Measurements from ENCODE around the gene USP20. TPM values are rescaled to one million over a fixed set of nuclear protein-coding genes. Genes with fewer than 3 reads are reported as not detected.
"Not testable (repeated sequence)": the region's sequence is repeated elsewhere in the genome, so short reads cannot be mapped to it uniquely, and the experiment has no call there.

USP20 gene
- total RNA-seq, result 10 to 100 TPM; 34.7 to 44.3 TPM

DNA sequence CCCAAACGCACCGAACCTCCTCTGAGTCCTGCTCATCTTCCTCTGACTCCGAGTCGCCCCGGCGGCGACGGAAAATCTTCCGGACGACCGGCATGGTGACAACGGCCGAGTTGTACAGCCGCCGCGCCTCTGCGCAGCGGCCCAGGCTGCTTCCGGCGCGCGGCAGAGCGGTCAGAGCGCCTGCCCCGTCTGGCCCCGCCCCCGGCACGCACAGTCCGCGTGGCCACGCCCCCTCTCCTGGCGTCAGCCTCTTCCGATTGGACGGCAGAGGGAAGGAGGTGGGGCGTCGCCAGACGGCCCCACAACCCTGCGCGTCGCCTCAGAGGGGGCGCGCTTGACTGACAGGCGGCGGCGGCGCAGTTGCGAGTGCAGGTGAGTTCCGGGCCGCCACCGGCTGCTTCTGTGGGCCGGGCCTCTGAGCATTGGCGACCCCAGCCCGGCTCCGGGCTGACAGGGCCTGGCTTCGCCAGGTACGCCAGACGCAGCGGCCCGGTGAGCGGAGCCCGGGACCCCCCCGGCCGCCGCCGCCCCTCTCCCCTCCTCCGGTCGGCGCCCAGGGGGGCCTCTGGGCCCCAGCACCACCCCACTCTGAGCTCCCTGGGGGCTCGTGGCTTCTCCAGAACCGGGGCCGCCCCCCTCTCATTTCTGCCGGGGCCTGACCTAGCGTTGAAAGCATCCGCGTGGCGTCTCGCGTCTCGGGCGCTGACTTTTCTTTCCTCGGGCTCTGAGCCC, at the start of gene USP20, which contains the start of gene C9orf78:
Gene USP20 (plus strand): TSS at position 331 of the 732 bp plus-strand sequence. CDS start 17,098 bp downstream, outside the sequence.
Gene C9orf78 (minus strand): TSS at position 148 of the 732 bp plus-strand sequence. CDS start 54 bp downstream, at position 94.
- Mint-ChIP-seq H3K27me3 (no peaks in the 10 kb centered on the region), H3K27ac (peak within 1 kb of the TSS; percentile 91 to 94), H3K9me3 (no peaks in the 10 kb centered on the region), H3K36me3 (peaks cover 11% of the 10 kb centered on the region), H3K4me1 (ENCODE audit: low read depth in 2 of 2) (peaks cover 44 to 48% of the 10 kb centered on the region in 2 donors), H3K4me3 (peak within 1 kb of the TSS; percentile 95)
- peak; percentile 98 for DNase-seq (ENCODE audit: low spot score)
- peak; percentile 99 to 100 for ATAC-seq

GRCh38 chr9:129785866-129786265, 49.4 kb upstream of the USP20 start:
- Mint-ChIP-seq H3K4me3 (no peak overlapping the region), H3K9me3 (no peaks in the 10 kb centered on the region), H3K36me3 (no peaks in the 10 kb centered on the region), H3K27ac (no peak overlapping the region), H3K27me3 (peaks cover 7 to 14% of the 10 kb centered on the region in 2 donors), H3K4me1 (ENCODE audit: low read depth in 2 of 2) (peaks cover 6 to 13% of the 10 kb centered on the region in 2 donors)
- DNase-seq (ENCODE audit: low spot score), result no peak
- no peak for ATAC-seq

DNA sequence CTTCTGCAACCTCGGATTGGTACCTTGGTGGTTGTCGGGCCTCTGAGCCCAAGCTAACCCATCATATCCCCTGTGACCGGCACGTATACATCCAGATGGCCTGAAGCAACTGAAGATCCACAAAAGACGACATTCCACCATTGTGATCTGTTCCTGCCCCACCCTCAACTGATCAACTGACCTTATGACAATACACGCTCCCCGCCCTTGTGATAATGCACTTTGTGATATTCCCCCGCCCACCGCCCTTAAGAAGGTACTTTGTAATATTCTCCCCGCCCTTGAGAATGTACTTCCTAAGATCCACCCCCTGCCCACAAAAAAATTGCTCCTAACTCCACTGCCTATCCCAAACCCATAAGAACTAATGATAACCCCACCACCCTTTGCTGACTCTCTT, 48.8 kb upstream of the USP20 start:
- Mint-ChIP-seq H3K36me3 (no peaks in the 10 kb centered on the region), H3K27me3 (peaks cover 7 to 14% of the 10 kb centered on the region in 2 donors), H3K9me3 (no peaks in the 10 kb centered on the region), H3K4me3 (no peak overlapping the region), H3K4me1 (ENCODE audit: low read depth in 2 of 2) (peaks cover 6 to 13% of the 10 kb centered on the region in 2 donors), H3K27ac (no peak overlapping the region)
- ATAC-seq (no peak), DNase-seq (ENCODE audit: low spot score) (no peak)

DNA sequence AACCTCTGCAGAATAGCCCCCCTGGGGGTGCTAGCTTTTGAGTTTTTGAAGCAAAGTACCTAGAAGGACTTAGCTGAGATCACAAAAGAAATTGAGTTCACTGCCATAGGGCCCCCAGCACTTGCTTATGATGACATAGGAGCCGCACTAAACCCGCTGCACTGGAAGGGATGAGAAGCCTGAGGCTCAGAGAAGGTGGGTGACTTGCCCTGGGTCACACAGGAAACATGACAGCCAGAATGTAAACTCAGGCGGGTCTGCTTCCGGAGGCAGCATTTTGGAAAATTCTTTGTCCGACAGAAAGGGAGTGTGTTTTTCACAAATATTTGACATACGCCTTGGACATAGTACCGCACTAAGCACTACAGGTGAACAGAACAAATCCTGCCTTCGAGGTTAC, 40.7 kb upstream of the USP20 start:
- Mint-ChIP-seq H3K36me3 (no peaks in the 10 kb centered on the region), H3K27me3 (peaks cover 0 to 4% of the 10 kb centered on the region in 2 donors), H3K9me3 (no peaks in the 10 kb centered on the region)

GRCh38 chr9:129796029-129796428, 39.2 kb upstream of the USP20 start:
- H3K4me1 Mint-ChIP-seq (ENCODE audit: low read depth in 2 of 2); H3K36me3 Mint-ChIP-seq; H3K27ac Mint-ChIP-seq; H3K27me3 Mint-ChIP-seq; H3K9me3 Mint-ChIP-seq; H3K4me3 Mint-ChIP-seq; DNase-seq (ENCODE audit: low spot score); ATAC-seq: not testable (repeated sequence)

More for the DNA sequence above, 40.7 kb upstream of the USP20 start:
- H3K4me3 Mint-ChIP-seq, result no peak overlapping the region
- peaks cover 0 to 9% of the 10 kb centered on the region in 2 donors for H3K4me1 Mint-ChIP-seq (ENCODE audit: low read depth in 2 of 2)
- ATAC-seq (no peak), DNase-seq (ENCODE audit: low spot score) (no peak)
- no peak overlapping the region for H3K27ac Mint-ChIP-seq

DNA sequence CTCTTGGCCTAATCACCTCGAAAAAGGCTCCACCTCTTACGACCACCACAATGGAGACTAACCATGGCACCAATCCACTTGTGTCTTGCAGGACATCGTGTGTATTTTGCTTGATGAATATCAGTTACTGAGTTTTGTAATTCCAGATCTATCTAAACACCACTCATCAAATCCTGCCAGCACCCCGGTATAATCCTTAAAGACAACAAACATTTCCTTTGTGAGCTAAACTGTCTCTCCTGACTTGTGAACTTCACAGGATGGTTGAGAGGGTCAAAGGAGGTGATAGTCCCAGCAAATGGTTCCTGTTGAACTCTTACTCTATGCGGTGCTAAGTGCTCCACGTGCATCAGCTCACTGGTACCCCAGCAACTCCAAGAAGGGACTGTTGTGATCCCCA, 36.3 kb upstream of the USP20 start:
- Mint-ChIP-seq H3K4me3 (no peak overlapping the region), H3K4me1 (ENCODE audit: low read depth in 2 of 2) (peaks cover 2 to 6% of the 10 kb centered on the region in 2 donors), H3K27ac (no peak overlapping the region), H3K27me3 (peaks cover 0 to 4% of the 10 kb centered on the region in 2 donors), H3K9me3 (no peaks in the 10 kb centered on the region), H3K36me3 (no peaks in the 10 kb centered on the region)
- DNase-seq (ENCODE audit: low spot score) (no peak), ATAC-seq (no peak)

DNA sequence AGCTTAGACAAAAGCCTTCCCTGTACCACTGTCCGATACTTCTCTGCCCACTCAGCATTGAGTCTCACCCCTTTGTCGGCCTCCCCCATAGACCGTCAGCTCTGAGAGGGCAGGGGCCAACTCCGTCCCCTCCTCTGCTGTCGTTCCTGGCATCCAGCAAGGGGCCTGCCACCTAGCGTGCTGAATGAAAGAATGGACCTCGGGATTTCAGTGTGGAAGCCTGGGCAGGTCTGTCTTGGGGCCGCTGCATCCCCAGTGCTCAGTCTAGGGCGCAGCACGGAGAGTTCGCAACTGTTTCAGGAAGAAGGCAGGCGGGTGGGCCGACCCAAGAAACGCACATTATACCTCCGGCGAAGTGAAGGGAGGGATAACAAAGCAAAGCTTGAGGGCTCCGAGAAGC, 33.8 kb upstream of the USP20 start:
- ATAC-seq (no peak), DNase-seq (ENCODE audit: low spot score) (no peak)
- peak overlapping the region in 1 of 2 donors; percentile 58 for H3K27ac Mint-ChIP-seq
- H3K4me1 Mint-ChIP-seq (ENCODE audit: low read depth in 2 of 2), result peaks cover 16% of the 10 kb centered on the region in 2 donors
- H3K36me3 Mint-ChIP-seq, result no peaks in the 10 kb centered on the region
- no peaks in the 10 kb centered on the region for H3K27me3 Mint-ChIP-seq
- peak overlapping the region; percentile 53 for H3K4me3 Mint-ChIP-seq
- no peaks in the 10 kb centered on the region for H3K9me3 Mint-ChIP-seq

DNA sequence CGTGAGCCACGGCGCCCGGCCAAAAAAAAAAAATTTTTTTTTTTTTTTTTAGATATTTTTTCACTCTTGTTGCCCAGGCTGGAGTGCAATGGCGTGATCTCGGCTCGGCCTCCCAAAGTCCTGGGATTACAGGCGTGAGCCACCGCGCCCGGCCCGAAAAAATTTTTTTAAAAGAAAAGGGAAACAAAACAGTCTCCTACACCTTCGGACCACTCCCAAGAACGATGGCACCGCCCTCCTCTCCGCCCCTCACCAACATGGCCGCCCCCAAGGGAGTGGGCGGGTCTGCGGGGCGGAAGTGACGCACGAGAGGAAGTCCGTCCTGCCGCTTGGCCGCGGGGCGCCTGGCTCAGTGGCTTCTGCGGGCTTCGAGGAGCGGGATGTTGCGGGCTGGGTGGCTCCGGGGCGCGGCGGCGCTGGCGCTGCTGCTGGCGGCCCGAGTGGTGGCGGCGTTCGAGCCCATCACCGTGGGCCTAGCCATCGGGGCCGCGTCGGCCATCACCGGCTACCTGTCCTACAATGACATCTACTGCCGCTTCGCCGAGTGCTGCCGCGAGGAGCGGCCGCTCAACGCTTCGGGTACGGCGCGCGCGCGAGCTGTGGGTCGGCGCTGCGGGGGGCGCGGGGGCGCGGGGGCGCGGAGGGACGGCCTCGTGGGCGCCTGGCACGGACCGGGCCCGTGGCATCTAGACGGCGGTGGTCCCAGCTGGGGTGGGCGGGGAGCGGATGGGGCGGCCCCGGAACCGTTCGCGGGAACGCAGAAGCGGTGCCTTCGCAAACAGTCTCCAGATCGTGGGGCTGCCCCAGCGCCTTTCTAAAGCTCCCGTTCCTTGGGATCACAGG, 32.2 kb upstream of the USP20 start, which contains the start of gene TOR1B:
Gene TOR1B (plus strand): TSS at position 352 of the 843 bp plus-strand sequence. CDS start 29 bp downstream, at position 381.
- Mint-ChIP-seq H3K4me1 (ENCODE audit: low read depth in 2 of 2) (peaks cover 16% of the 10 kb centered on the region in 2 donors), H3K27me3 (no peaks in the 10 kb centered on the region), H3K9me3 (no peaks in the 10 kb centered on the region), H3K4me3 (peak within 1 kb of the TSS; percentile 88), H3K27ac (peak within 1 kb of the TSS; percentile 53 to 84), H3K36me3 (no peaks in the 10 kb centered on the region)
- ATAC-seq, result peak; percentile 98 to 99
- DNase-seq (ENCODE audit: low spot score), result peak; percentile 94

- H3K4me3 Mint-ChIP-seq, result peak overlapping the region; percentile 88
- ATAC-seq (no peak), DNase-seq (ENCODE audit: low spot score) (no peak)
- H3K27me3 Mint-ChIP-seq, result no peaks in the 10 kb centered on the region
- H3K36me3 Mint-ChIP-seq, result no peaks in the 10 kb centered on the region
- H3K27ac Mint-ChIP-seq, result peak overlapping the region; percentile 29 to 39
- peaks cover 16% of the 10 kb centered on the region in 2 donors for H3K4me1 Mint-ChIP-seq (ENCODE audit: low read depth in 2 of 2)
- no peaks in the 10 kb centered on the region for H3K9me3 Mint-ChIP-seq
These were observed 31.6 kb upstream of the USP20 start for GRCh38 chr9:129803676-129804060.

GRCh38 chr9:129806061-129806460, 29.2 kb upstream of the USP20 start:
- H3K36me3 Mint-ChIP-seq, result no peaks in the 10 kb centered on the region

DNA sequence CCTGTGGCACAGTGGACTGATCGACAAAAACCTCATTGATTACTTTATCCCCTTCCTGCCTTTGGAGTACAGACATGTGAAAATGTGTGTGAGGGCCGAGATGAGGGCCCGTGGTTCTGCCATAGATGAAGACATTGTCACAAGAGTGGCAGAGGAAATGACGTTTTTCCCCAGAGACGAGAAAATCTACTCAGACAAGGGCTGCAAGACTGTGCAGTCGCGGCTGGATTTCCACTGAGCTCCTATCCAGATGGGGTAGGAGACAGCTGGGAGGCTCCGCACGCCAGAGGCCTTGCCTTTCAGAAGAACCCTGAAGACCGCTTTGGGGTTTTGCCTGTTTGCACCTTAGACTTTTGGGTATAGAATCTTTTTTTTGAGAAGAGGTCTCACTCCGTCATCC, 25.9 kb upstream of the USP20 start:
- ATAC-seq, result no peak
- no peak for DNase-seq (ENCODE audit: low spot score)
- H3K4me1 Mint-ChIP-seq (ENCODE audit: low read depth in 2 of 2), result peaks cover 16% of the 10 kb centered on the region in 2 donors
- H3K4me3 Mint-ChIP-seq, result no peak overlapping the region
- no peaks in the 10 kb centered on the region for H3K36me3 Mint-ChIP-seq
- no peaks in the 10 kb centered on the region for H3K9me3 Mint-ChIP-seq
- no peaks in the 10 kb centered on the region for H3K27me3 Mint-ChIP-seq
- no peak overlapping the region for H3K27ac Mint-ChIP-seq

More at GRCh38 chr9:129806061-129806460, 29.2 kb upstream of the USP20 start:
- no peak for ATAC-seq
- Mint-ChIP-seq H3K9me3 (no peaks in the 10 kb centered on the region), H3K4me1 (ENCODE audit: low read depth in 2 of 2) (peaks cover 16 to 17% of the 10 kb centered on the region in 2 donors), H3K27ac (peak overlapping the region in 1 of 2 donors; percentile 24), H3K27me3 (no peaks in the 10 kb centered on the region), H3K4me3 (no peak overlapping the region)
- DNase-seq (ENCODE audit: low spot score), result no peak

DNA sequence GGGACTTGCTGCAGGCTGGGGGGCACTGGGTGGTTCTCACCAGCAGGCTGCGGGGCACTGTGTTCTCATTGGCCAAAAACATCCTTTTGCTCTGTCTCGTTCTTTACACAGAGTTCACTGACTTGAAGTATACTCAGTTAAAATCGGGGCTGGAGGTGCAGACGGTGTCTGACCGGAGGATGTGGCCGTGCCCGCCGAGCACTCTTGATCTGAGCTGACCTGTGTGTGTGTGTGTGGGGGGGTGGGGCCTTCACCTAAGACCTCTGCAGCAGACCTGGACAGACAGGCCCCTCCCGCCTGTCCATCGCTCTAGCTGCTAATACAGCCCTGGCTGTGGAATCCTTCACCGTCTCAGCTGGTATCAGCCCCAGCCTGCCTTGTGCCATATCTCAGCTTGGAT, 25.1 kb upstream of the USP20 start:
- Mint-ChIP-seq H3K4me1 (ENCODE audit: low read depth in 2 of 2) (peaks cover 15 to 16% of the 10 kb centered on the region in 2 donors), H3K9me3 (no peaks in the 10 kb centered on the region), H3K27ac (no peak overlapping the region), H3K4me3 (no peak overlapping the region), H3K36me3 (no peaks in the 10 kb centered on the region), H3K27me3 (no peaks in the 10 kb centered on the region)
- ATAC-seq (no peak), DNase-seq (ENCODE audit: low spot score) (no peak)

GRCh38 chr9:129810788-129811187, 24.5 kb upstream of the USP20 start:
- peaks cover under 1% of the 10 kb centered on the region for H3K36me3 Mint-ChIP-seq
- ATAC-seq, result no peak
- H3K27ac Mint-ChIP-seq, result no peak overlapping the region
- peaks cover 13 to 14% of the 10 kb centered on the region in 2 donors for H3K4me1 Mint-ChIP-seq (ENCODE audit: low read depth in 2 of 2)
- no peaks in the 10 kb centered on the region for H3K27me3 Mint-ChIP-seq
- no peaks in the 10 kb centered on the region for H3K9me3 Mint-ChIP-seq
- no peak for DNase-seq (ENCODE audit: low spot score)
- H3K4me3 Mint-ChIP-seq, result no peak overlapping the region
